Activated CD4-positive, alpha-beta T cell treated with anti-CD3 and anti-CD28 coated beads for 1 hour (primary cell): ENCODE data around the gene MAN1C1.
"Not testable (repeated sequence)": the region's sequence is repeated elsewhere in the genome, so short reads cannot be mapped to it uniquely, and the experiment has no call there.

Experiments used
- DNase-seq: peaks from one replicate; pipeline ENCODE4 v3.0.0-alpha.2; 2020

The MAN1C1 gene

DNA sequence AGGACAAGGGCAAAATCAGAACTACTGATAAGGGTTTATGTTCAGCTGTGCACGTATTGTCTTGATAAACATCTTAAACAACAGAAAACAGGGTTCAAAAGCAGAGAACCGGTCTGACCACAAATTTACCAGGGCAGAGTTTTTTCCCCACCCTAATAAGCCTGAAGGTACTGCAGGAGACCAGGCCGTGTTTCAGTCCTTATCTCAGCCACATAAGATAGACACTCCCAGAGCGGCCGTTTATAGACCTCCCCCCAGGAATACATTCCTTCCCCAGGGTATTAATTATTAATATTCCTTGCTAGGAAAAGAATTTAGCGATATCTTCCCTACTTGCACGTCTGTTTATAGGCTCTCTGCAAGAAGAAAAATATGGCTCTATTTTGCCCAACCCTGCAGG, 19.6 kb downstream of the MAN1C1 start:
- not testable (repeated sequence) for DNase-seq

DNA sequence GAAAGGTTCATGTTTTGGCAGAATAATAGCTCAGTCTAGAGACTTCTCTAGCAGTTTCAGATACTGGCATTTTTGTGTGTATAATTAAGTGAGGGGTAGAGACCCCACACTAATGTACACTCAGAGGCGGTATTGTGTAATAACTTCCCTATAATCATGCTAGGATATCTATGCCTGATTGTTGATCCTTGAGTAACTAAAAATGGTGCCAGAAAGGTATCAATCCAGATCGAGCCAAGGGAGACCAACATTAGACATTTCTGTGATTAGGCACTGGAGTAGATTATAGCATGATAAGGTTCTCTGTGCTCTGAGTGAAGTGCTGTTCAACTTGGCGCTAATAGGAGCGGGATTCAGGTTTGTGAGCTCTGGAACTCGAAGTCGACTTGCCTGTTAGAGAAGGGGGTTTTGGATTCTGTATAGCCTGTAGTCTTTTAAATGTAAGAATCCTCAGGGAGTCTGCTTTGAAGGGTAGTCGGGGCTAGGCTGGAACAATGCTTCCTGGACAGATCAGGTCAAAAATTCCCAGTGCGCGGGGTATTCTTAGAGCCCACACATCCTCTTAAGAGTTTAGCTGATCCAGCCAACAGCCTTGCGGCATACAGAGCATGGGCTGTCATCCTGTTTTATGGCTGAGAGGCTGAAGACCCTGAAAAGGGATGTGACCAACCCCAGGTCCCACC, 24.2 kb downstream of the MAN1C1 start:
- no peak for DNase-seq

- DNase-seq = no peak
These were observed 24.7 kb downstream of the MAN1C1 start for GRCh38 chr1:25641329-25641725.

DNA sequence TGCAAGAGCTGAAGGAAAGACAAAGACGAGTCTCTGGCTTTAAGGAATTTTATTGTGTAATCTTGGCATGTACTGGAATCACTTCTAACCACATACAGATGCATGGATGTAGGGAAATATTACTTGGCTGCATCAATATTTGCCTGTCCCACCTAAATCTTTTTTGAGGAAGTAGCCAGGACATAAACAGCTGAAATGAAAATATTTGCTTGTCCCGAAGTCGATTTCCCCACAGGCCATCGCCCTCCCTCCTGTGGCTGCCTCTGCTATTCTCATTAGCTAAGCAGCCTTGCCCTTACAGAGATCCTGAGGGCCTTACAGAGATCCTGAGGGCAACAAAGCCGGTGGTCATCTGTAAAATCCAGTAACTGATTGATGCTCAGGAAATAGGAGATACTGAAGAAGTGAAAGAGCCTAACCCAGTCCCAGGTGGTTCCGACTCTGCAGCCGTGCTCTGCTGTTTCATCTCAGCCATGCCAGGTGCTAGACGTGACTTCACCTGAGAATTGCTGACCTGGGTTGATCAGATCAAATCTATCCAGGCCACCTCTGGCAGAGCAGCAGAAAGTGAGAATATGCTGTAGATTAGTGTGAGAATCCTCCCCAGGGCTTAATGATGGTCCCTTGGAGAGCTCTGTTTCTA, 25.5 kb downstream of the MAN1C1 start:
- no peak for DNase-seq

DNA sequence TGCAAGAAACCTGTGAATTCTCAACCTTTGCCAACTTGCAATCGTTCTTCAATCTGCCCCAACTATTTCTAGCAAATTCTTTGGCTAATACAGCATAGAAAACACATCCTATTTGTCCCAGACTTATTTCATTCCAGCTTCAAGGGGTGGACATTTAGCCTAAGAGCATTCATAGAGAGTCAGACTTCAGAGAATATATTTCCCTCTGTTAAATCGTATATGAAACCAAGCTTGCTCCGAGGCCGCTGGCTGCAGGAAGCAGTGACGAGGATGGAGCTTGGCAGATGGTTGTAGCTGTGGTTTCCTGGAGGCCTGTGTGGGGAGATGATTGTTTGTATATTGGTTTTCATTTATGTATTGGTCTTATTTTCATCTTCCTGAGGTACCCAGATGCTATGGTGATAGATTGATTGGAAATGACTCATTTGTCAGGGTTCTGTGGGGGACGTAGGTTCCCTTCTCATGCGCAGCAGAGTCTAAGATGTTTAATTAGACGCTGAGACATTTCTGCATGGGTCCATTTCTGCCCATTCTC, 26.1 kb downstream of the MAN1C1 start:
- peak; percentile 55 for DNase-seq

DNA sequence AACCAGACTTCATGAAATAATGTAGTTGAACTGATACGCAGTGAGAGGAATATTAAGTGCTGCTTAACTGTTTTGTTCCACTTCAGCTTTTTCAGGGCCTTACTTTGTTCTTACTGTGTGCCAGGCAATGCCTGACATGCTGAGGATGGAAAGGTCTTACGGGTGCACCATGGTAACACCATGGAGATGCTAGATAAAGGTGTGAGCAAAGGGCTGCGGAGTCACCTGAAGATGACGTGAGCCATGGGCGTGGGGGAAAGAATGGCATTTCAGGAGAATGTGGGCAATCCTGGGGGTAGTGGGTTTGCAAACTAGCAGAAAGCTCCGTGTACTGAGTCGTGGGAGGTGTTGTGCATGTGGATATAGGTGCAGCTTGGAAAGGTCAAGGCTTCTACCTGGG, 27.3 kb downstream of the MAN1C1 start:
- no peak for DNase-seq

GRCh38 chr1:25644962-25645361, 28.4 kb downstream of the MAN1C1 start:
- DNase-seq = no peak

- no peak for DNase-seq
These were observed 29.2 kb downstream of the MAN1C1 start for GRCh38 chr1:25645637-25646400.

- no peak for DNase-seq
These were observed 30.5 kb downstream of the MAN1C1 start for GRCh38 chr1:25647106-25647505.

DNA sequence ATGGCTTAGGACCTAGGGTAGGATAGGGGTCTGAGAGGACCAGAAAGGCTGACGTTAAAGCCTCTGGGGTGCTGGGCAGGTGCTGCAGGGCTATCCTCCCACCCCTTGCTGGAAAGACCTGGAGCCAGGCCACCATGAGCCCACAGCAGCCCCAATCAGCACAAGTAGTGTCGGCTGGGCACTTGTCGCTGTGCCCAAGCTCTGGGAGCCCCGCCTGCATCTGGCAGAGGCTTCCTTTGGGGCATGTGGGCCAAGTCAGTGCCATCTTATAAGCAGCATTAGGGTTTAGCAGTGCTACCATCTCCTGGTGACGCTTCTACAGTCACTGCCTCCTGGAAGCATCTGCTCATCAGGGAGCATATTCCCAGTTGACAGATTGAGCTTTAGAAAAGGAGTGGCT, 31.3 kb downstream of the MAN1C1 start:
- DNase-seq = no peak

GRCh38 chr1:25648681-25649440, 32.3 kb downstream of the MAN1C1 start:
- DNase-seq = no peak

DNA sequence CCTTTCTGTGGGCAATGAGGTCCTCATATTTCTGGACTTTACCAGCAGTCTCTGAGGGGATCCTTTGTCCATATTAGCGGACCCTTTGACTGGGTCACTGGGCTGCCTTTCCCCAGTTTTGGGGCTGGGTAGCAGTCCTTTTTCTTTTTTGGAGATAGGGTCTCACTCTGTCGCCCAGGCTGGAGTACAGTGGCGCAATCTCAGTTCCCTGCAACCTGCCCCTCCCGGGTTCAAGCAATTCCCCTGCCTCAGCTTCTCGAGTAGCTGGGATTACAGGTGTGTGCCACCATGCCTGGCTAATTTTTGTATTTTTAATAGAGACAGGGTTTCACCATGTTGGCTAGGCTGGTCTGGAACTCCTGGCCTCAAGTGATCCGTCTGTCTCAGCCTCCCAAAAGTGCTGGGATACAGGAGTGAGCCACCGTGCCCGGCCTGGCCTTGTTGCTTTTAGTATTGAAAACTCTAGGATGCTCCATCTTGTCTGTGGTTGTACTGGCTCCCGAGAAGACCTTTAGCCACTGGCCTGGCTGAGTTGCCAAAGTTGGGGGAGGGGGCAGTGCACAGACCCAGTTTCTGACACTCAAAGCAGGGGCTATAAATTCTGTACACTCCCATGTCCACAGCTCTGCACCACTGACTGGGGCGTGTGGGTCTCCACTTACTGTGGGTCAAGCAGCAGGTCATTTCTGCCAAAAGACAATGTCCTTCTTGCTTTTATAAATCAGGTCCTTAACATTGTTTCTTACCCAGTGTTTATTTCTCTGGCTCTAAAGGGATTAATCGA, 33.1 kb downstream of the MAN1C1 start:
- no peak for DNase-seq

- DNase-seq = no peak
These were observed 33.6 kb downstream of the MAN1C1 start for GRCh38 chr1:25650289-25650576.

GRCh38 chr1:25651036-25651640, 34.5 kb downstream of the MAN1C1 start:
- DNase-seq = no peak

DNA sequence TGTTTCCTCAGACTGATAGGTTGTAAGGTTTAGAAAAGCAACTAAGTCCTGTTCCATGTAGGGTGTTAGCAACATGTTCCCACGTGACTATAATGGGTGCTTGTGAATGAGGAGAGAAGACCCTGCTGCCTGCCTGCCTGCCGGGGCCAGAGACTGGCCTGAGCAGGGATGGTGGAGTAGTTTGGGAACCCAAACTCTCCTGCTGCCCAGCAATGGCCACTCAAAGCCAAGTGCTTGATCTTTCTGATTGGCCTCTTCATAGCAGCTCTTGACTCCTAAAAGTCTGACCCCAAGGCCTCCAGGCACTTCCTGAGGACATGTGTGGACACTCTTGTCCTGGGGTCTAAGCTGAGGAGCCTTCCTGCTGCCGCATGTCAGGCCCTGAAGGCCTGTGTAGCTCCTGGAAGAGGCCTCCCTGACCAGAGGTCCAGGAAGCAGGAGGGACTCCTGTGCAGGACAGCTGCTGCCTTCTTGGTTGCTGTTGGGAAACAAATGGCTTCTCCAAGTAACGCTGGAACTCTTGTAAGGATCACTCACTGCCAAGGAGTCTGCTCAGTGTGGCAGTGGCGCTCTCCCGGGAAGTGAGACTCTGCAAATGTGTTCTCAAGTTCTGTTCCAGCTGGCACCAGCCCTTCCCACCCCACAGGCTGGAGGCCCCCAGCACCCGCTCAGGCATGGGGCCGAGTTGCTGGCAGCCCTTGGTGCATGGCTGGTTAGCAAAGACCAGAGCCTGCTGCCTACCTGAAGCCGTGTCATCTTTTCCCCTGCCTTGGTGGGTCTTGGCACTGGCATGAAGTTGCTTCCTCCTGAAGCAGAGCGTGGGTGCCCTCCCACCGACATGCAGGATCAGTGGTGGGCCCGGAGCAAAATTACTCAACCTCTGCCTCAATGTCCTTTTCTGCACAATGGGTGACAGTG, 35.5 kb downstream of the MAN1C1 start:
- DNase-seq = no peak

GRCh38 chr1:25653558-25653957, 37.0 kb downstream of the MAN1C1 start:
- no peak for DNase-seq

GRCh38 chr1:25654109-25654660, 37.6 kb downstream of the MAN1C1 start:
- DNase-seq = no peak

DNA sequence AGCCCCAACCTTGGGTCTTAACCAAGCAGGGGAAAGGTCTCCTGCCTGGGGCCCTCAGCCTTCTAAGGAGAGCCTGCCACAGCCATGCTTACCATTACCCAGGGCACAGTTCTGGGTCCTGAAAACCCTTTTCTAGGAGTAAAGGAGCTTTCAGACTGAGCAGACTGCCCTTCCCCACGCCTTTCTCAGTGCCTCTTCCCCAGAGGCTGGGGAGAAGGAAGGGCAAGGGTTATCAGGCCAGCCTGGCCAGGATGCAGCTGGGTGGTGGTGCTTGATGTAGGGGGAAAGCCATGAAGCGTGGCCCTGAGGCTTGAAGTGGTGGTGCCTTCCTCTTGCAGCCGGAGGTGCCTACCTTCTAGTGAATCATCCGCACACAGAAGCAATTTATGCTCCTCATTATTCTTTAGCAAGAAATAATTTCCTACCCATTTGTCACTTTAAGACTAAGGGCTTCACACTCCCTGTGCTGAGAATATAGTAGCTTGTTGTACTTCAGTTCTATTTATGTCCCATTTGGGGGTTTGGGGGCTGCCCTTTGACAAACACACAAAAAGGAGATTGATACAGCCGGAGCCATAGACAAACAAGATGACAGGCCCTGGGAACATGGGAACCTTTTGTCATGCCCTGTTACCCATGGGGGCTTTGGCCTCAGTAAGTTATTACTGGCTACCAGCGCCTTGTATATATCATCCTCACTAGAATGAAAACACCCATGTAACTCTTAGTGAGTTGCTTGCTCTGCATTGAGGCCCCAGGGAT, 40.7 kb downstream of the MAN1C1 start:
- DNase-seq = no peak

DNA sequence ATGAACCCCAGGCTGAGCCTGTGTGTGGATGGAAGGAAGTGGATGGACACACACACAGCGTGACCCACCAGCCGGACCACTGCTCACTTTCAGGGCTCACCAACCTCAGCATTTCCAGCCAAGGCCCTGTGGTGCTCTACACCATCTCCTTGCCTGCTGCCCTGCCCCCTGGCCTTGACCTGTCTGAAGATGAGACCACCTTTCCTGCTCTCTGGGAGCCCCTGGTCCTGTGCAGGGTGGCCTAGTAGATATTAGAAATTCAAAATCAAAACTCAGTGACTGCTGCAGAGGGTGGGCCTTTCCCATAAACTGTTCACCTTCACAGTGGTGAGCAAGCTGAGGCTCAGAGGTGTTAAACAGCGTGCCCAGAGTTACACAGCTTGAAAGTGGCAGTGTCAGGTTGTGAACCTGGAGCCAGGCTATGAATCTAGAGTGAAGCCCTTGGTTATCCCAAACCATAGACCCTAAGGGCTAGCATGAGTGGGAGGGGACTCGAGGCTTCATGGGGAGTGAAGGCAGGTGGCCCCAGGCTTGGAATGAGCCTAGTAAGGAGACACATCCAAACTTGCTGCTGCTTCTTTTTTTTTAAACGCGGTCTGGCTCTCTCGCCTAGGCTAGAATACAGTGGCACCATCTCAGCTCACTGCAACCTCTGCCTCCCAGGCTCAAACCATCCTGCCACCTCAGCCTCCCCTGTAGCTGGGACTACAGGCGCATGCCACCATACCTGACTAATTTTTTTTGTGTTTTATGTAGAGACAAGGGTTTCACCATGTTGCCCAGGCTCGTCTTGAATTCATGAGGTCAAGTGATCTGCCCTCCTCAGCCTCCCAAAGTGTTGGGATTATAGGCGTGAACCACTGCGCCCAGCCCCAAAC, 41.5 kb downstream of the MAN1C1 start:
- no peak for DNase-seq
